NCI-H526 treated with DMSO at 0.1 percent for 48 hours (cell line): Measurements from ENCODE around the gene ERGIC1.

Experiments
- DNase-seq: peaks from one replicate; lab custom pipeline; 2025; lab: John Stamatoyannopoulos, UW

Gene ERGIC1

GRCh38 chr5:172828911-172829431, 5.1 kb upstream of the ERGIC1 start:
- DNase-seq, result no peak

GRCh38 chr5:172830275-172830799, 3.7 kb upstream of the ERGIC1 start:
- no peak for DNase-seq

- no peak for DNase-seq
These were observed 3.0 kb upstream of the ERGIC1 start for GRCh38 chr5:172830876-172831662.

- DNase-seq, result no peak
These were observed 1.4 kb upstream of the ERGIC1 start for GRCh38 chr5:172832383-172833315.

- DNase-seq, result no peak
These were observed 722 bp upstream of the ERGIC1 start for GRCh38 chr5:172833372-172833685.

GRCh38 chr5:172834415-172835289, 601 bp downstream of the ERGIC1 start:
- no peak for DNase-seq

- DNase-seq, result no peak
These were observed 1.4 kb downstream of the ERGIC1 start for GRCh38 chr5:172835290-172835993.

- DNase-seq, result no peak
These were observed 1.9 kb downstream of the ERGIC1 start for GRCh38 chr5:172835994-172836356.

GRCh38 chr5:172837640-172838039, 3.6 kb downstream of the ERGIC1 start:
- DNase-seq, result no peak

- DNase-seq, result no peak
These were observed 4.3 kb downstream of the ERGIC1 start for GRCh38 chr5:172838151-172838875.

- no peak for DNase-seq
These were observed 5.8 kb downstream of the ERGIC1 start for GRCh38 chr5:172839669-172840431.

- no peak for DNase-seq
These were observed 6.5 kb downstream of the ERGIC1 start for GRCh38 chr5:172840432-172841154.

- no peak for DNase-seq
These were observed 7.2 kb downstream of the ERGIC1 start for GRCh38 chr5:172841256-172841655.

GRCh38 chr5:172843825-172844576, 9.9 kb downstream of the ERGIC1 start:
- DNase-seq, result no peak

GRCh38 chr5:172844577-172844838, 10.5 kb downstream of the ERGIC1 start:
- no peak for DNase-seq

GRCh38 chr5:172845154-172845553, 11.1 kb downstream of the ERGIC1 start:
- DNase-seq, result no peak

GRCh38 chr5:172845576-172845975, 11.5 kb downstream of the ERGIC1 start:
- no peak for DNase-seq

- no peak for DNase-seq
These were observed 12.2 kb downstream of the ERGIC1 start for GRCh38 chr5:172846249-172846648.

- no peak for DNase-seq
These were observed 12.6 kb downstream of the ERGIC1 start for GRCh38 chr5:172846677-172847076.
